ENCODE data around the gene GPATCH2L. TPM values are rescaled to one million over a fixed set of nuclear protein-coding genes. Genes with fewer than 3 reads are reported as not detected.
A peak's percentile ranks its signal among the peaks of the same experiment; 100 is the strongest.

The GPATCH2L gene
- polyA plus RNA-seq, 1 experiment: 23.6 TPM

DNA sequence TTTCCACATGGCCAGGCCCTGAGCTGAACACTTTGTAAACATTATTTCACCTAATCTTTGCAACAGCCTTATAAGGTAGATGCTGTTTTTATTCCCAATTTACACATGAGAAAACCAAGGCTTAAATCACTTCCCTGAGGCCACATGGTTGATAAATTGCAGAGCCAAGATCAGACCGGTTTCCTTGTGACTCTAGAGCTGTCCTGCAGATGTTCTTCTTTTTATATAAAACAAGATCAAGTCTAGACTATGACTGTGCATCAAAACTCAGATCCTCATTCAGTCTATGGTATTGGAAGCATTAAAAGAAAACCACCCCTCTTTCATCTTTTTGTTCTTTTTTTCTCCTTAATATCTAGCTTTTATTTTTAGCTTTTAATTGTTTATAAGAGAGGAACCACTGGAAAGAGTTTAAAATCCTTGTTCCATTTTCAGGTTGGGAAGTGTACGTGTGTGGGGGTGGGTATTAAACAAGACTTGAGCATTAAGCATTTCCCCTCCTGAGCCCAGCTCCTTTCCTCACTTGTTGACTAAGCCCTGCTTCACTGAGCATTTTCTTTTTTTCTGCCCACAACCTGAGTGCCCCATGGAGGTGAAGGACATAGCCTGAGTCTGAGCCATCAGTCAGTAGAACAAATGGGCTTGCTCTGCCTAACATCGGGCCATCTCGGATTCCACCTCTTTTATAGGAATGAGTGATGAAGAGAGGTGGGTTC is 45.4 kb downstream of the GPATCH2L start:
- Histone ChIP-seq H3K4me3 (ENCODE audit: low read depth, low read length) (no peak overlapping the region), H3K36me3 (ENCODE audit: control insufficient read depth, insufficient read depth, low read length) (peaks cover 8% of the 10 kb centered on the region), H3K27me3 (ENCODE audit: control insufficient read depth, insufficient read depth, low read length) (no peaks in the 10 kb centered on the region)
- ChIA-PET POLR2A (no interaction called here), CTCF (interaction anchor here (0.6 kb wide), 1 partner anchor 8 kb away, joined by 3 read pairs; no protein-coding TSS in a partner anchor)
- TF ChIP-seq, protein P1, sequence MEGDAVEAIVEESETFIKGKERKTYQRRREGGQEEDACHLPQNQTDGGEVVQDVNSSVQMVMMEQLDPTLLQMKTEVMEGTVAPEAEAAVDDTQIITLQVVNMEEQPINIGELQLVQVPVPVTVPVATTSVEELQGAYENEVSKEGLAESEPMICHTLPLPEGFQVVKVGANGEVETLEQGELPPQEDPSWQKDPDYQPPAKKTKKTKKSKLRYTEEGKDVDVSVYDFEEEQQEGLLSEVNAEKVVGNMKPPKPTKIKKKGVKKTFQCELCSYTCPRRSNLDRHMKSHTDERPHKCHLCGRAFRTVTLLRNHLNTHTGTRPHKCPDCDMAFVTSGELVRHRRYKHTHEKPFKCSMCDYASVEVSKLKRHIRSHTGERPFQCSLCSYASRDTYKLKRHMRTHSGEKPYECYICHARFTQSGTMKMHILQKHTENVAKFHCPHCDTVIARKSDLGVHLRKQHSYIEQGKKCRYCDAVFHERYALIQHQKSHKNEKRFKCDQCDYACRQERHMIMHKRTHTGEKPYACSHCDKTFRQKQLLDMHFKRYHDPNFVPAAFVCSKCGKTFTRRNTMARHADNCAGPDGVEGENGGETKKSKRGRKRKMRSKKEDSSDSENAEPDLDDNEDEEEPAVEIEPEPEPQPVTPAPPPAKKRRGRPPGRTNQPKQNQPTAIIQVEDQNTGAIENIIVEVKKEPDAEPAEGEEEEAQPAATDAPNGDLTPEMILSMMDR (IDR thresholded peaks at IDR 0.05; ENCODE audit: insufficient read depth, low read depth, low read length): no peak
- no peak for DNase-seq (ENCODE audit: low read depth)

DNA sequence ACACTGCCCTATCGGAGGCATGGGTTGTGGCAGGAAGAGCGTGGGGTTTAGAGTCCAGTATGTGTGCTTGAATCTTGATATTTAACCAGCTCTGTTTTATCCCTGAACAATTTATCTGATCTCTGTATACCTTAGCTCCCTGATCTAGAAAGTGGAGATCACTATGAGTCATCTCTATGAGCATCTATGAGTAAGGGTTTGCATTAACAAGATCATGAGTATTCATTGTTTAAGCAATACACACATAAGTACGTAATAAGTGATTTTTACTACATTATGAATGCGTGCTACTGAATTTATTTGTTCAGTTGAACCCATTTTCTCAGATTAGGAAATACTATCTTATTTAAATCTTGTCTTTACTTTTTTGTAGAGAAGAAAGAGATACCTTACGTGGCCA is 49.4 kb downstream of the GPATCH2L start:
- Histone ChIP-seq H3K36me3 (ENCODE audit: control insufficient read depth, insufficient read depth, low read length) (peaks cover 8% of the 10 kb centered on the region), H3K4me3 (ENCODE audit: low read depth, low read length) (no peak overlapping the region), H3K27me3 (ENCODE audit: control insufficient read depth, insufficient read depth, low read length) (no peaks in the 10 kb centered on the region)
- ChIA-PET CTCF (no interaction called here), POLR2A (interaction anchor here (0.6 kb wide), 1 partner anchor 12 kb away, joined by 6 read pairs; no protein-coding TSS in a partner anchor)
- DNase-seq (ENCODE audit: low read depth): peak; percentile 6
- TF ChIP-seq, protein P1 (IDR thresholded peaks at IDR 0.05; ENCODE audit: insufficient read depth, low read depth, low read length): no peak

DNA sequence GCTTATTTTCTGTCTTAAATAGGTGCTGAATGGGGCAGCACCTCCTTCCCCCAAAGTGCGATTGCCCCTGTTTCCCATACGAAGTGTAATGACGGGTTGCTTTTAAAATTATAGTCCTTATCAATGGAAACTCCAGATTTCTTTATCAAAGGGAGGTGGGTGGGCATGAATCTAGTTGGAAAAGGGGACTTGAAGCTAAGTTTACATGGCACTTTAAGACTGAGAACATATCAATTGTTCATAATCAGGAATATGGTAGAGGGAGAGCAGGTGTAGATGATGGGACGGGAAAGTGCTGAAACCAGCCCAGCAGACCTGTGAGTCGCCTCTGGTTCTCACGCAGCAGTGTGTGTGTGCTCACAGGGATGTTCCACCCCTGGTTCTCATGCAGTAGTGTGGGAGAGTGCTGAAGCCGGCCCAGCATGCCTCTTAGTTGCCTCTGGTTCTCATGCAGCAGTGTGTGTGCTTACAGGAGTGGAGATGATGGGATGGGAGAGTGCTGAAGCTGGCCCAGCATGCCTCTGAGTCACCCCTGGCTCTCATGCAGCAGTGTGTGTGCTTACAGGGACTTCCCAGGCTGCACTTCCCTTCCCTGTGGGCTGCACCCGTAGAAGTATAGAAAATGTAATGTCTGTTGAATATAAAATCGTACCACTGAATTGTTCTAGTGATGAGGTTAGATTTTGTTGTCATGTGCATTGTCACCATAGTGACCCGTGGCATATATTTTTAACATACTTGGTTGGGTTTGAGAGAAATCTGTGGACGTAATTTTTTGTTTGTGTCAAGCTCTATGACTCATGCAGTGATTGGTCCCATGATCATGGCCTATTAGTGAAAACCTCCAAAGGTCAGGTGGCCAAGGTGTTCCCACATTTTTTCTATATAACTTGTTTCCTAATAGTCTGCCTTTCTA is 51.6 kb downstream of the GPATCH2L start:
- POLR2A ChIA-PET: interaction anchor here (0.6 kb wide), 1 partner anchor 11 kb away, joined by 3 read pairs; no protein-coding TSS in a partner anchor

DNA sequence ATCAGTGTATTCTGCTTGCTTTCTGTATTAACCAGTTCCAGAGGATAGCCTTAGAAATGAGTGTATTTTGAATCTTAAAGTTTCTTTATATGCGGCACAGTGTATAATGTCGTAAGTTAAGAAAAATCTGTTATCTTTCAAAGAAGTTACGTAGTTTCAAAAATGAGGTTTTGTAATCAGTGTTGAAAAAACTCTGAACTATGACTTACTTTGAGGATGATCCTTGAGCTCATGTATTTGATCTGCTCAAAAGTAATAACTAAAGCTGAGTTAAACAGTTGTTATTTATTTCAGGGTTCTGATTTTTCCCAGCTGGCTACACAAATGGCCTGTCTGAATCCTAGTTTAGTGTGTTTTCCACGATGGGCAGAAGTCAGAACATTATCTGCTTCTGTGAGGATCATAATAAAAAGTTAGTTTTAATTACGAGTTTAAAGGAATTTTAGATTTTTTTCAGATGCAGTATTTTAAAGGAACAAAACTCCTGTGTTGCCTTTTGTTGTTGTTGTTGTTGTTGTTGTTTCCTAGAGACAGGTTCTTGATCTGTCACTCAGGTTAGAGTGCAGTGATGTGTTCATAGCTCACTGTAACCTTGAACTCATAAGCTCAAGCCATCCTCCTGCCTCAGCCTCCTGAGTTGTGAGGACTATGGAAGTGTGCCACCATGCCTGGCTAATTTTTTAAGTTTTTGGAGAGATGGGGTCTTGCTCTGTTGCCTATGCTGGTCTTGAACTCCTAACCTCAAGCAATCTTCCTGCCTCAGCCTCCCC is 52.9 kb downstream of the GPATCH2L start:
- ChIA-PET POLR2A (no interaction called here), CTCF (no interaction called here)
- DNase-seq (ENCODE audit: low read depth): no peak
- TF ChIP-seq, protein P1 (IDR thresholded peaks at IDR 0.05; ENCODE audit: insufficient read depth, low read depth, low read length): no peak
- Histone ChIP-seq H3K36me3 (ENCODE audit: control insufficient read depth, insufficient read depth, low read length) (peaks cover 4% of the 10 kb centered on the region), H3K4me3 (ENCODE audit: low read depth, low read length) (no peak overlapping the region), H3K27me3 (ENCODE audit: control insufficient read depth, insufficient read depth, low read length) (no peaks in the 10 kb centered on the region)

More for the DNA sequence above, 51.6 kb downstream of the GPATCH2L start:
- peaks cover 4% of the 10 kb centered on the region for H3K36me3 ChIP-seq (ENCODE audit: control insufficient read depth, insufficient read depth, low read length)
- peak; percentile 23 for DNase-seq (ENCODE audit: low read depth)
- no peaks in the 10 kb centered on the region for H3K27me3 ChIP-seq (ENCODE audit: control insufficient read depth, insufficient read depth, low read length)
- CTCF ChIA-PET: interaction anchor here (0.6 to 1.4 kb wide), 4 partner anchors 9 to 153 kb away, joined by 3 read pairs; no protein-coding TSS in a partner anchor
- TF ChIP-seq, protein P1 (IDR thresholded peaks at IDR 0.05; ENCODE audit: insufficient read depth, low read depth, low read length): no peak
- H3K4me3 ChIP-seq (ENCODE audit: low read depth, low read length): no peak overlapping the region
